HL-60 (cell line): ENCODE data around the gene NHSL2.

Experiments
- TF ChIP-seq, protein P1 (sequence below): IDR thresholded peaks from one replicate; pipeline ENCODE4 v1.5.1; 2011; ENCODE audit warnings: low read length, control low read depth, inconsistent platforms; ENCODE audit not compliant: insufficient read depth
- TF ChIP-seq, protein P2 (sequence below): IDR thresholded peaks from 2 replicates; pipeline ENCODE4 v1.6.1; 2012; ENCODE audit warnings: low read depth; ENCODE audit not compliant: insufficient replicate concordance

DNA sequence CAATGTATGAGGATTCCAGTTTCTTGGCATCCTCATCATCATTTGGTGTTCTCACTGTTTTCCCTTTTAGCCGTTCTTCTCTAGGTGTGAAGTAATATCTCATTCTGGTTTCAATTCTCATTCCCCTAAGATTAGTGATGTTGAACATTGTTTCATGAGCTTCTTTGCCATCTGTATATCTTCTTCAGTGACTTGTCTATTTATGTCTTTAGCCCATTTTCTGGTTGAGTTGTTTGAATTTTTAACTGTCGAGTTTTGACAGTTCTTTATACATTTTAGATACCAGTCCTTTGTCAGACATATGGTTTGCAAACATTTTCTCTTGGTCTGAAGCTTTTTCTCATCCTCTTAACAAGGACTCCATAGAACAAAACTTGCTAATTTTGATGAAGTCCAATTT, 101.1 kb downstream of the NHSL2 start:
- TF ChIP-seq, protein P1, sequence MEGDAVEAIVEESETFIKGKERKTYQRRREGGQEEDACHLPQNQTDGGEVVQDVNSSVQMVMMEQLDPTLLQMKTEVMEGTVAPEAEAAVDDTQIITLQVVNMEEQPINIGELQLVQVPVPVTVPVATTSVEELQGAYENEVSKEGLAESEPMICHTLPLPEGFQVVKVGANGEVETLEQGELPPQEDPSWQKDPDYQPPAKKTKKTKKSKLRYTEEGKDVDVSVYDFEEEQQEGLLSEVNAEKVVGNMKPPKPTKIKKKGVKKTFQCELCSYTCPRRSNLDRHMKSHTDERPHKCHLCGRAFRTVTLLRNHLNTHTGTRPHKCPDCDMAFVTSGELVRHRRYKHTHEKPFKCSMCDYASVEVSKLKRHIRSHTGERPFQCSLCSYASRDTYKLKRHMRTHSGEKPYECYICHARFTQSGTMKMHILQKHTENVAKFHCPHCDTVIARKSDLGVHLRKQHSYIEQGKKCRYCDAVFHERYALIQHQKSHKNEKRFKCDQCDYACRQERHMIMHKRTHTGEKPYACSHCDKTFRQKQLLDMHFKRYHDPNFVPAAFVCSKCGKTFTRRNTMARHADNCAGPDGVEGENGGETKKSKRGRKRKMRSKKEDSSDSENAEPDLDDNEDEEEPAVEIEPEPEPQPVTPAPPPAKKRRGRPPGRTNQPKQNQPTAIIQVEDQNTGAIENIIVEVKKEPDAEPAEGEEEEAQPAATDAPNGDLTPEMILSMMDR, result no peak
- TF ChIP-seq, protein P2, sequence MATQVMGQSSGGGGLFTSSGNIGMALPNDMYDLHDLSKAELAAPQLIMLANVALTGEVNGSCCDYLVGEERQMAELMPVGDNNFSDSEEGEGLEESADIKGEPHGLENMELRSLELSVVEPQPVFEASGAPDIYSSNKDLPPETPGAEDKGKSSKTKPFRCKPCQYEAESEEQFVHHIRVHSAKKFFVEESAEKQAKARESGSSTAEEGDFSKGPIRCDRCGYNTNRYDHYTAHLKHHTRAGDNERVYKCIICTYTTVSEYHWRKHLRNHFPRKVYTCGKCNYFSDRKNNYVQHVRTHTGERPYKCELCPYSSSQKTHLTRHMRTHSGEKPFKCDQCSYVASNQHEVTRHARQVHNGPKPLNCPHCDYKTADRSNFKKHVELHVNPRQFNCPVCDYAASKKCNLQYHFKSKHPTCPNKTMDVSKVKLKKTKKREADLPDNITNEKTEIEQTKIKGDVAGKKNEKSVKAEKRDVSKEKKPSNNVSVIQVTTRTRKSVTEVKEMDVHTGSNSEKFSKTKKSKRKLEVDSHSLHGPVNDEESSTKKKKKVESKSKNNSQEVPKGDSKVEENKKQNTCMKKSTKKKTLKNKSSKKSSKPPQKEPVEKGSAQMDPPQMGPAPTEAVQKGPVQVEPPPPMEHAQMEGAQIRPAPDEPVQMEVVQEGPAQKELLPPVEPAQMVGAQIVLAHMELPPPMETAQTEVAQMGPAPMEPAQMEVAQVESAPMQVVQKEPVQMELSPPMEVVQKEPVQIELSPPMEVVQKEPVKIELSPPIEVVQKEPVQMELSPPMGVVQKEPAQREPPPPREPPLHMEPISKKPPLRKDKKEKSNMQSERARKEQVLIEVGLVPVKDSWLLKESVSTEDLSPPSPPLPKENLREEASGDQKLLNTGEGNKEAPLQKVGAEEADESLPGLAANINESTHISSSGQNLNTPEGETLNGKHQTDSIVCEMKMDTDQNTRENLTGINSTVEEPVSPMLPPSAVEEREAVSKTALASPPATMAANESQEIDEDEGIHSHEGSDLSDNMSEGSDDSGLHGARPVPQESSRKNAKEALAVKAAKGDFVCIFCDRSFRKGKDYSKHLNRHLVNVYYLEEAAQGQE, result no peak
